Stimulated activated CD4-positive, alpha-beta T cell treated with anti-CD3 and anti-CD28 coated beads, Interleukin-1b, Interleukin-23, amount 100 ng/mL, for 1 hour (primary cell): ENCODE data around the gene TMEM151B.

Source experiments
- DNase-seq, 2 donors: peaks; one replicate each; pipeline ENCODE4 v3.0.0-alpha.2; 2020; ENCODE audit warnings: low read depth in 2 of 2

The TMEM151B gene

GRCh38 chr6:44250718-44251123 is 19.5 kb upstream of the TMEM151B start:
- no peak for DNase-seq

DNA sequence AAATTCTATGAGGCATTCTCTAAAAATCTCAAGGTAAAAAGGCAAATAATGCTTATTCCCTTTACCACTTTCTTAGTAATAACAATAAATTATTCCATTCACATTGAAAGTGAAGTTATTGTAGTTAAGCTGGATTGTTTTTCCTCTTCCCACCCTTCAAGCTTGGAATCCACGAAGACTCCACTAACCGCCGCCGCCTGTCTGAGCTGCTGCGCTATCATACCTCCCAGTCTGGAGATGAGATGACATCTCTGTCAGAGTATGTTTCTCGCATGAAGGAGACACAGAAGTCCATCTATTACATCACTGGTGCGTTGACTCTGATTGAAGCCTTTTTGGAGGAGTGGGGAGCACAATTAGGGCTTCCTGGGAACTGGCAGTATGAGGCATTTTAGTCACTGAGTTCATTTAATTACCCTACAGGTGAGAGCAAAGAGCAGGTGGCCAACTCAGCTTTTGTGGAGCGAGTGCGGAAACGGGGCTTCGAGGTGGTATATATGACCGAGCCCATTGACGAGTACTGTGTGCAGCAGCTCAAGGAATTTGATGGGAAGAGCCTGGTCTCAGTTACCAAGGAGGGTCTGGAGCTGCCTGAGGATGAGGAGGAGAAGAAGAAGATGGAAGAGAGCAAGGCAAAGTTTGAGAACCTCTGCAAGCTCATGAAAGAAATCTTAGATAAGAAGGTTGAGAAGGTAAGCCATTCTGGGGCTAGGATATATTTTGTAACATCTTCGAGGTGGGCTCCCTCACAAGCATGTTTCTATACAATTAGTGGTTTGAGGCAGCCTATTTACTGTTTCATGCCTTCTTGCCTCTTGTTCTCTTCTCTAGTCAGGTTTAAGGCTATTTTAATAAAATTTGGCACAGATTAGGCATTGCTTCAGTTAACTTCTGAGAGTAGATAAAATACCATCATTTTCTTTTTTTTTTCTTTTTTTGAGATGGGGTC is 18.4 kb upstream of the TMEM151B start:
- no peak for DNase-seq

- DNase-seq: no peak
Observed at GRCh38 chr6:44253307-44254101, 16.7 kb upstream of the TMEM151B start.

DNA sequence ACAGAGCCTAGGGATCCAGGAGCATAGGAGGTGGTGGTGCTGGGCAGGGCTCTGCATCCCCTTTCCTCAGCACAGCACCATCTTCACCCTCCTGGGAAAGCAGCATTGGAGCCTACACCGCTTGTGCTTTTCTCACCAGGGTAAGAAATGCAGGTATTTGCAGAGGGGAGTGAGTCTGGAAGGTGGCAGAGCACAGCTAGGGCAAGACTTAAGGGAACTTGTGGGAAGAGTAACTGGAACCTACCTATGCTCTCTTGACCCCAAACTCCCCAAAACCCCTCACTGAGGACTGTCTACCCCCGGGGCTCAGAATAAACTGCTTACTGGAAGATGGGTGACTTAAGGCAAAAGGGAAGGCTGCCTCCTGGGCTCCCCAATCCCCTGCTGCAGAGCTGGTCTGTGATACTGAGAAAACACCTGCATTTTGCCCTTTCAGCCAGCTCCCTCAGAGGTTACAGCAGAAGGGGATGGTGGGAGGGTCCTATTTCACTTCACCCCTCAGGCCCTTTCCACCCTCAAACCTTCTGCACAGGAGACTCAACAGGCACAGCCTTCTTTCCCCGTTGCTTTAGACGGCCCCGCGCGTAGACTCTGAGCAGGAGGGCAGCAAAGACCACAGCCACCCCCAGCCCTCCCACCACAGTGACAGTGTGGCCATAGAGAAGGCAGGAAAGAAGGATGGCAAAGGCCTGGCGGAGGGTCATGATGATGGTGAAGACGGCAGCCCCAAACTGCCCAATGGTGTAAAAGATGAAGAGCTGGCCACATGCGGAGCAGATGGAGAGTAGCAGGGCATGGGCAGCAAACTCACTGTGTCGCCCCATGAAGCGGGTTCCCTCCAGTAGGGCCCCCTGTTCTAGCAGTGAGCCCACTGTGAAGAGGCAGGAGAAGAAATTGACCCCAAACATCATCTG is 15.8 kb upstream of the TMEM151B start:
- DNase-seq: no peak

DNA sequence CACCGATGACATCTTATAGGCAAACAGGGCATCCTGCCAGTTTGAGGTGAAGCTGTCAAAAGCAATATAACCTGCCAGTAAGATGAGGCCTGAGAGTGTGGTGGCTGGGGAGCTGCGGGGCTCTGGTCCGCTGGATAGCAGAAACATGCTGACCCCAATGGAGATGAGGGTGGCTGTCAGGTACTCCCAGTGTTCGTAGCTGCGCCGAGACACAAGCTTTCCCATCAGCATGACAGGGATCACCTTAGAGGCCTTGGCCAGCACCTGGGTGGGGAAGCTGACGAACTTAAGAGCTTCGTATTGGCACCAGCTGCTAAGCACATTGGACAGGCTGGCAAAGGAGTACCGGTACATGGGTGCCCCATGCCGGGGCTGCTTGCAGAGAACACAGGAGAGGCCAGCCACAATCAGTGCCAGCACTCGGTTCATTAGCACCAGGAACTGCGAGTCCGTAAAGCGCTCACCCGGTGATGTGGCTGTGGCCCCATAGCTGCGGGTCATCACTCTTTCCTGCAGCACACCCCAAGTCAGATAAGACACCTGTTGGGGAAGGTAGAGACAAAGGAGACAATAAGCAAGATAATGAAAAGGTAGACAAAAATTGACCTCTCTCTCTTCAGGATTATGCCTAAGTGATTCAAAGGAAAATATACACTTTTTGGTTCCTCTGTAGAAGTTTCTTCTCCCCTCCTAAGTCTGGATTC is 15.0 kb upstream of the TMEM151B start:
- DNase-seq: no peak

DNA sequence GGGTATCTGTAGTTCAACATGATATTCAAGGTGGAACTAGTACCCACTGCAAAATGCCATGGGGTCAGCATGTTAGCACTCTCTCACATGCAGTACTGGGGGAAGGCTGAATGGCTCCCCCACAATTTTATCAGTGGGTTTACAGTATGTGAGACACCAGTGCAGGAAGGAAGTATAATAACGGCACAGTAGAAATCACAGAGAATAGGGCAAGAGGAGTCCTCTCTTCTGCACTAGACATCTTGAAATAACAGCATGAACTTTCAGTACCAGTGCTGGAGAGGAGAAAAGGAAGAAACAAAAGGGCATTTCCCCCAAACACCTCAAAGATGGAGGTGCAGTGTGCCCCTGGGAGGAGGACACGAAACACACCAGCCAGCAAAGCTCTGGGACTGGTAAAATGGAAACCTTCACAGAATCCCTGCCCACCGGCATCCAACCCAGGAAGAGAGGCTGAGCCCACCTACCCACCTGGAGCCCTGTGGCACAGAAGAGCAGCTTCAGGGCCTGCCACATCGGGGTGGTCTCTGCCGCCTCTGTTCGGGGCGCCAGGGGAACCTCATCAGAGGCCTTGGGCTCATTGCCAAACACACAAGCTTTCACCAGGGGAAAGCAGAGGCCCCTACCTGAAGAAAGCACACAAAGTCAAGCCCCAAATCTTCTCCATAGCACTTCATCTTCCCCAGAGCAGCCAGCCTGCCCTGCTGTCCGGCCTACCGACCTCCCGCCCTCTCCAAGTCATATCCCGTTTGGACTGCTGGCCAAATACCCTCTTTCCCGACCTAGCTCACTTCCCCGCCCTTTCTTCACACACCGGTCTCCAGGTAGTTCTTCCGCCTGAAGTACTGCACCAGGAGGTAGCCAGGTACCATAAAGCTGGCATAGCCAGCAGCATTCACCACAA is 14.1 kb upstream of the TMEM151B start:
- DNase-seq: no peak

GRCh38 chr6:44256775-44257024 is 13.6 kb upstream of the TMEM151B start:
- DNase-seq: no peak

DNA sequence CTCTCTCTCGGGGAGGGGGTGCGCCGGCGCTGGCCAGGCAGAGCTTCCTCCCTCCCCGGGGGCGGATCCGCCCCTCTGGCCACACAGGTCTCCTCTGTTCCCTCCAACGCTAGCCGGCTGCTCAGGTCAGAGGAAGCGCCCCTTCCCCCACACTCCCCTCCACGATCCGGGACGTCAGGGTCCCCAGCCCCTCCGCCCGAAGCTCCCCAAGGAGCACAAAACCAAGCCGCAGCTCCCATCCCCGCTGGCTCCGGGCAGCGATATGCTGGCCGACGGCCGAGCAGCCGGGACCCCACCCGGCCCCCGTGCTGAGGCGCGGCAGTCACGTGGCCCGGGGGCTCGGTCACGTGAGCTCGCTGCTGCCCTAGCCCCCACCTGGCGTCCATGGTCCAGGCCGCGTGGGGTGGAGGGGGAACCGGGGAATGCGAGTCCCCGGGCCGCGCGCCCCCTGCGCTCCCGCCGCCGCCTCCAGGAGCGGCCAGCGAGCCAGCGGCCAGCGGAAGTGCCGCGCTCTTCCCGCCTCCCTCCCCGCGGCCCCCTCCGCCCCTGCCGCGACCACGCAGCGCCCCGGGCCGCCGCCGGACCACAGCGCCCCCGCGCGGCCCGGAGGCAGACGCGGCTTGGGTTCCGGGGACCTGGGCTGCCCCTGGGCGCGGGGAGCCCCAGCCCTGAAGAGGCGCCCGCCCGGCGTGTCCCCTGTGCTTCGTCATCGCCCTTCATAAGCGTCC is 13.1 kb upstream of the TMEM151B start, which contains the start of gene SLC35B2:
SLC35B2 (minus strand) TSS at position 504 of the 728 bp plus-strand sequence; CDS start at position 386, 118 bp downstream.
- no peak for DNase-seq

DNA sequence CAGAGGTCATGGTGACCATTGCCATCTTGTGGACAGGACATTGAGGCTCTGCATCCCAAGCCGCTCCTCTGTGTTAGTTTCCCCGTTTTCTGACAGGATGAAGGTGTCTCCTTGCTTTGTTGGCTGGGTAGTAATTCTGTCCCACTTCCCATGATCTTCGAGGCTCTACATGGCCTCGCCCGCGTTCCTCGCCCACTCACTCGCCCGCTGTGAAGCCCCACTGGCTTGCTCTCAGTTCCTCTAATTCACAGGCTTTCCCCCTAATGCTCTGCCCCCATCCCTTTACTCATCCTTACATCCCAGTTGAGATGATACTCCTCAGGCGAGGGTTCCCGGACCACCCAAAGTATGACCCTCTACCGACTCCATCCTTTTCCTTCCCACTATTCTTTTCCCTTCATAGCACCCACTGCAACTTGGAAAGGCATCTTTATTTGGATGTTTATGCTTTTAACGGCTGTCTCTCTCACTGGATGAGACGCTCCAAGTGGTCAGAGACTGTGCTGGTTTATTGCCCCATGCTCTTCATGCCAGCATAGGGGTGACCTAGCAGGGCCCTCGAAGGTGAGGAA is 12.4 kb upstream of the TMEM151B start:
- no peak for DNase-seq

DNA sequence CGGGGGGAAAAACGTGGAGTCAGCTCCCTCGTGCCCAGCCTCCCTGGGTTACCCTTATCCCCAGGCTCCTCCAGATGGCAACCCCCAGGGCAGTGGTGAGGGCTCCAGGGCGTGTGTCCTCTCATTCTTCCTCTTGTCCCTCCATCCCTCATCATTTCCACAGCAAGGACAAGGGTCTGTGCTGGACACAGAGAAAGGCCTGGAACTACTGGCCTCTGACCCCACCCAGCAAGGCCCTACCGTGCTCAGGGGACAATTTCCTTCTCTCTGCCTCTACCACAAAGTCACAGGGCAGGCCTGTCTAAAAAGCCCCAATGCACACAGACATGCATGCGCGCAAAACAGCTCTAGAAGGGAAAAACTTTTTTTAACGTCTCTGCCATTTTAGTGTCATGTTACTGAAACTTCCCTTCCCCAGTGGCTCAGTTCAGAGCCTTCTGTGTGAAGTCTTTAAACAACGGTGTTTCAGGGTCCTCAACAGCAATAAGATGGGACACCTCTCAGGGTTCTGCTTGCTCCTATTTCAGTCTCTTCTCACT is 11.9 kb upstream of the TMEM151B start:
- no peak for DNase-seq

DNA sequence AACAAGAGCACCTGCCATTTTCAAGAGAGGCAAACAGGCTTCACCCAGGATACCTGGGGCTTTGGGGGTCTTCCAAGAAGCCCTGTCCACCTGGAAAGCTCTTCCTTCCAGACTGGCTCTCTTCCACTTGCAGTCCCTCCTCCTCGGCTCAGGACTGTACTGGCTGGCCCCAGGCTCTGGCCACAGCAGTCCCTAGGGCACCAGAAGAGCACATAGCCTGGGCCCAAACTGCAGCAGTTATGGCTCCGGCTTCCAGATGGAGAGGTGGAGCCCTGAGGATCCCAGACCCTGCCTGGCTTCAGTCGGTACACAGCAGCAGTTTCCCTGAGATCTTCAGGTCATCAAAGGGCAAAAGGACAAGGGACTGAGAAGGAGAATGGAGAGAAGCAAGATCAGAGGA is 11.3 kb upstream of the TMEM151B start:
- DNase-seq: no peak

DNA sequence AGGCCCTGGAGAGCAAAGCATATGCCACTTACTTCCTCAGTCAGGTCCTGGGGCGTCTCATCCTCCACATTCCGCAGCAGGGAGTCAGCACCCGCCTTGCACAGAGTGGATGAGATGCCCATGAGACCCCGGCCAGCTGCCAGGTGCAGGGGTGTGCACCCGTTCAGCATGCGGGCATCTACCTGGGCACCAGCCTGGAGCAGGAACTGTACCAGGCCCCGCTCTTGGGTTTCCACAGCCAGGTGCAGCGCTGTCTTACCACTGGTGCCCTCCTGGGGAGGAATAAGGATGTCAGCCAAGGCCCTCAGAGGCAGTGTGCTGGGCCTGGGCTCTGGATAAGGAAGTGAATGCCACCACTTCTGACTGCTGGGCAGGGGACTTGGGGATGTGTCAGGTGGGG is 10.2 kb upstream of the TMEM151B start:
- no peak for DNase-seq

GRCh38 chr6:44260451-44261297 is 9.6 kb upstream of the TMEM151B start:
- no peak for DNase-seq

GRCh38 chr6:44261581-44261980 is 8.7 kb upstream of the TMEM151B start:
- no peak for DNase-seq

GRCh38 chr6:44262467-44263353 is 7.5 kb upstream of the TMEM151B start:
- DNase-seq: no peak

GRCh38 chr6:44263354-44264100 is 6.7 kb upstream of the TMEM151B start:
- DNase-seq: no peak
